Measurements from ENCODE around the gene PTPRK.

GRCh38 chr6:128358244-128358776 is 162.1 kb downstream of the PTPRK start:
- TF ChIP-seq CTCF (IDR thresholded peaks at IDR 0.05; ENCODE audit: low read depth, low read length, missing input control) (no peak), REST (IDR thresholded peaks at IDR 0.05) (no peak), MAX (IDR thresholded peaks at IDR 0.05) (no peak), YY1 (IDR thresholded peaks at IDR 0.05) (no peak), ATF3 (IDR thresholded peaks at IDR 0.05) (no peak), ZBTB33 (IDR thresholded peaks at IDR 0.05) (no peak), GABPA (IDR thresholded peaks at IDR 0.05 in 1 of 2, conservative IDR thresholded peaks at IDR 0.05 in 1 of 2) (no peak), RAD21 (IDR thresholded peaks at IDR 0.05) (no peak), RXRA (IDR thresholded peaks at IDR 0.05) (no peak), EGR1 (IDR thresholded peaks at IDR 0.05; ENCODE audit: low read depth in 2 of 2) (no peak)

Measured in liver (tissue), 3 donors.